IMR-90 (cell line): ENCODE measurements around the gene RNF212B. TPM values are rescaled to one million over a fixed set of nuclear protein-coding genes. Genes with fewer than 3 reads are reported as not detected.

Source experiments
- ATAC-seq: fragments of 200-7000 bp; cut with Tn5 transposase; 2 replicates; pipeline ENCODE4 v1.9.1; 2020; ENCODE audit warnings: low read depth, mild to moderate bottlenecking, moderate library complexity
- BruUV-seq: library from RNA; stranded (reverse); fragments of 400-500 nt; replicated peaks from 2 replicates; lab custom pipeline; 2021; lab: Mats Ljungman, UMichigan
- CTCF ChIA-PET: fragments of 300-600 bp; formaldehyde crosslinking; extraction: SDS; loops from one replicate; lab custom pipeline; 2021; ENCODE audit warnings: antibody characterized with exemption; lab: Yijun Ruan, JAX
- POLR2A ChIA-PET: fragments of 300-600 bp; sonication (Branson Sonifier 250); formaldehyde crosslinking; loops from one replicate; lab custom pipeline; 2022; ENCODE audit warnings: antibody characterized with exemption; ENCODE audit not compliant: unreplicated experiment; lab: Charles Lee
- DNase-seq: peaks from one replicate; pipeline ENCODE4 v3.0.0; 2013
- H2AFZ ChIP-seq: replicated peaks from 2 replicates; pipeline ENCODE3; 2013; ENCODE audit warnings: low read length, mild to moderate bottlenecking; ENCODE audit not compliant: poor library complexity
- H2AK5ac ChIP-seq: 2 replicates; pipeline ENCODE4 v1.6.1; 2013; ENCODE audit warnings: low read depth, low read length, inconsistent platforms
- H2AK9ac ChIP-seq: replicated peaks from 2 replicates; pipeline ENCODE3; 2013; ENCODE audit warnings: mild to moderate bottlenecking, low read depth, low read length, moderate library complexity; ENCODE audit not compliant: poor library complexity
- H2BK120ac ChIP-seq: 2 replicates; pipeline ENCODE4 v1.6.1; 2013; ENCODE audit warnings: low read depth, low read length, inconsistent platforms
- H2BK15ac ChIP-seq: 3 replicates; pipeline ENCODE4 v1.6.1; 2013; ENCODE audit warnings: low read depth, low read length, inconsistent platforms
- H2BK20ac ChIP-seq: 2 replicates; pipeline ENCODE4 v1.6.1; 2013; ENCODE audit warnings: low read depth, mild to moderate bottlenecking, inconsistent platforms, low read length, moderate library complexity
- H2BK5ac ChIP-seq: 2 replicates; pipeline ENCODE4 v1.6.1; 2013; ENCODE audit warnings: mild to moderate bottlenecking, low read depth, low read length, inconsistent platforms; ENCODE audit not compliant: poor library complexity, severe bottlenecking
- H3K14ac ChIP-seq: replicated peaks from 2 replicates; pipeline ENCODE4 v1.6.1; 2013; ENCODE audit warnings: low read depth, low read length, inconsistent platforms
- H3K18ac ChIP-seq: 2 replicates; pipeline ENCODE4 v1.6.1; 2013; ENCODE audit warnings: low read depth, low read length, control low read depth
- H3K23ac ChIP-seq: 2 replicates; pipeline ENCODE4 v1.6.1; 2013; ENCODE audit warnings: low read depth, low read length, inconsistent platforms
- H3K27ac ChIP-seq: 2 replicates; pipeline ENCODE4 v1.5.1; 2013; ENCODE audit warnings: mild to moderate bottlenecking, control low read depth, low read length; ENCODE audit not compliant: insufficient read depth
- H3K27me3 ChIP-seq: 2 replicates; pipeline ENCODE4 v1.6.1; 2013; ENCODE audit warnings: low read length; ENCODE audit not compliant: control insufficient read depth, insufficient read depth
- H3K36me3 ChIP-seq: 2 replicates; pipeline ENCODE4 v1.6.1; 2013; ENCODE audit warnings: low read length, mixed read lengths; ENCODE audit not compliant: control insufficient read depth, insufficient read depth
- H3K4ac ChIP-seq: 2 replicates; pipeline ENCODE4 v1.6.1; 2013; ENCODE audit warnings: low read depth, low read length, inconsistent platforms
- H3K4me1 ChIP-seq: 2 replicates; pipeline ENCODE4 v1.6.1; 2013; ENCODE audit warnings: low read length, mixed read lengths; ENCODE audit not compliant: control insufficient read depth, insufficient read depth
- H3K4me2 ChIP-seq: 2 replicates; pipeline ENCODE4 v1.6.1; 2013; ENCODE audit warnings: low read depth, mild to moderate bottlenecking, control low read depth, low read length, moderate library complexity
- H3K4me3 ChIP-seq: 2 replicates; pipeline ENCODE4 v1.5.1; 2013; ENCODE audit warnings: low read depth, mild to moderate bottlenecking, control low read depth, low read length, moderate library complexity; ENCODE audit not compliant: insufficient read depth
- H3K56ac ChIP-seq: 2 replicates; pipeline ENCODE4 v1.6.1; 2013; ENCODE audit warnings: low read length, inconsistent platforms; ENCODE audit not compliant: insufficient read depth; ENCODE audit errors: extremely low read depth
- H3K79me1 ChIP-seq, 2 experiments: 2 replicates each; pipeline ENCODE4 v1.6.1; 2013; ENCODE audit warnings: low read length in 2 of 2, inconsistent platforms in 1 of 2, low read depth in 1 of 2
- H3K9ac ChIP-seq: 2 replicates; pipeline ENCODE4 v1.6.1; 2013; ENCODE audit warnings: low read depth, low read length, control low read depth
- H3K9me1 ChIP-seq: 2 replicates; pipeline ENCODE4 v1.6.1; 2013; ENCODE audit warnings: low read length, inconsistent platforms; ENCODE audit not compliant: insufficient read depth
- H3K9me3 ChIP-seq: 2 replicates; pipeline ENCODE4 v1.6.1; 2013; ENCODE audit warnings: low read length; ENCODE audit not compliant: control insufficient read depth, insufficient read depth
- H4K20me1 ChIP-seq: 2 replicates; pipeline ENCODE4 v1.6.1; 2013; ENCODE audit warnings: low read length, inconsistent platforms; ENCODE audit not compliant: insufficient read depth
- H4K5ac ChIP-seq: 2 replicates; pipeline ENCODE4 v1.6.1; 2013; ENCODE audit warnings: mild to moderate bottlenecking, low read depth, low read length, control low read depth
- H4K8ac ChIP-seq, 2 experiments: 2 replicates each; pipeline ENCODE4 v1.6.1; 2013; ENCODE audit warnings: low read depth in 2 of 2, low read length in 2 of 2, control low read depth in 1 of 2, inconsistent platforms in 1 of 2
- H4K91ac ChIP-seq: 2 replicates; pipeline ENCODE4 v1.6.1; 2013; ENCODE audit warnings: low read depth, low read length, inconsistent platforms; ENCODE audit not compliant: insufficient read depth
- BHLHE40 ChIP-seq: fragments of 150-350 bp; IDR thresholded peaks from 2 replicates; pipeline ENCODE4 v1.6.1; 2016; ENCODE audit warnings: mild to moderate bottlenecking, low read depth, low read length
- CEBPB ChIP-seq: IDR thresholded peaks from 2 replicates; pipeline ENCODE4 v1.6.1; 2012; ENCODE audit warnings: low read depth, low read length, improper control_type of control experiment
- CHD1 ChIP-seq: IDR thresholded peaks from 2 replicates; pipeline ENCODE4 v1.6.1; 2012; ENCODE audit warnings: low read depth, low read length, improper control_type of control experiment
- ELK1 ChIP-seq: fragments of 150-350 bp; IDR thresholded peaks from 2 replicates; pipeline ENCODE4 v1.6.1; 2016; ENCODE audit warnings: low read depth, mild to moderate bottlenecking, low read length, moderate library complexity, borderline replicate concordance
- FOS ChIP-seq: fragments of 150-350 bp; IDR thresholded peaks from 2 replicates; pipeline ENCODE4 v1.6.1; 2016; ENCODE audit warnings: low read depth, low read length
- MAFK ChIP-seq: IDR thresholded peaks from 2 replicates; pipeline ENCODE4 v1.6.1; 2012; ENCODE audit warnings: low read depth, low read length, improper control_type of control experiment
- MAZ ChIP-seq: IDR thresholded peaks from 2 replicates; pipeline ENCODE4 v1.6.1; 2012; ENCODE audit warnings: low read depth, mild to moderate bottlenecking, low read length, improper control_type of control experiment, moderate library complexity, borderline replicate concordance
- MXI1 ChIP-seq: IDR thresholded peaks from 2 replicates; pipeline ENCODE4 v1.6.1; 2012; ENCODE audit warnings: low read depth, mild to moderate bottlenecking, low read length, moderate library complexity, borderline replicate concordance
- NFE2L2 ChIP-seq: fragments of 150-350 bp; IDR thresholded peaks from 2 replicates; pipeline ENCODE4 v1.6.1; 2016; ENCODE audit warnings: low read depth, mild to moderate bottlenecking, low read length
- POLR2A ChIP-seq: IDR thresholded peaks from 2 replicates; pipeline ENCODE4 v1.6.1; 2012; ENCODE audit warnings: mild to moderate bottlenecking, low read depth, low read length
- RAD21 ChIP-seq: IDR thresholded peaks from 2 replicates; pipeline ENCODE4 v1.6.1; 2012; ENCODE audit warnings: low read length, improper control_type of control experiment
- RCOR1 ChIP-seq: IDR thresholded peaks from 2 replicates; pipeline ENCODE4 v1.6.1; 2012; ENCODE audit warnings: mild to moderate bottlenecking, low read length, improper control_type of control experiment; ENCODE audit not compliant: insufficient replicate concordance
- RFX5 ChIP-seq: IDR thresholded peaks from 2 replicates; pipeline ENCODE4 v1.8.0; 2012; ENCODE audit warnings: low read depth, mild to moderate bottlenecking, low read length, moderate library complexity
- SMC3 ChIP-seq: fragments of 150-350 bp; IDR thresholded peaks from 2 replicates; pipeline ENCODE4 v1.6.1; 2016; ENCODE audit warnings: low read depth, mild to moderate bottlenecking, antibody characterized with exemption, low read length, moderate library complexity
- USF2 ChIP-seq: fragments of 150-350 bp; IDR thresholded peaks from 2 replicates; pipeline ENCODE4 v1.6.1; 2017; ENCODE audit warnings: mild to moderate bottlenecking, antibody characterized with exemption, low read length, low read depth
- WGBS, 2 experiments: methylation state at CpG; one replicate each; pipeline versions ENCODE4 v1.1.5 to v1.1.7; 2013; ENCODE audit warnings: missing lambda C conversion rate in 2 of 2; ENCODE audit not compliant: insufficient read length in 1 of 2; ENCODE audit errors: extremely low coverage in 2 of 2; 5-methylcytosine and 5-hydroxymethylcytosine counted together
- dilution Hi-C: fragments of 300-500 bp; cut with HindIII; formaldehyde crosslinking; loops from one replicate; pipeline ENCODE4 v1.14.3; 2018; ENCODE audit warnings: low sequenced_read_pairs; ENCODE audit not compliant: unreplicated experiment
- in situ Hi-C: fragments of 300-500 bp; cut with MboI; formaldehyde crosslinking; loops from 3 replicates; pipeline ENCODE4 v1.14.3; 2019; ENCODE audit warnings: low sequenced_read_pairs, inconsistent platforms, mixed read lengths
- intact Hi-C: fragments of 100-400 bp; cut with micrococcal nuclease; formaldehyde crosslinking; loops from 2 replicates; pipeline ENCODE4 v1.10.0; 2022
- polyA plus RNA-seq, 3 experiments: library from polyadenylated mRNA; depleted of rRNA; stranded (reverse); fragments of >200 nt; gene quantifications; 2 replicates each; pipeline ENCODE4 v1.2.3, GENCODE V29; 2012; ENCODE audit warnings: low replicate concordance in 1 of 3
- total RNA-seq: library from RNA; depleted of rRNA; stranded (reverse); fragments of >200 nt; gene quantifications from 2 replicates; pipeline ENCODE4 v1.2.3, GENCODE V29; 2012
- TF ChIP-seq, protein P1 (sequence below): conservative IDR thresholded peaks from 2 replicates; pipeline ENCODE4 v1.5.1; 2012; ENCODE audit warnings: mild to moderate bottlenecking, low read depth, low read length, improper control_type of control experiment

The RNF212B gene
- total and polyA plus RNA-seq, 2 of the 4 experiments (the other 2 are of a cell fraction) = not detected

DNA sequence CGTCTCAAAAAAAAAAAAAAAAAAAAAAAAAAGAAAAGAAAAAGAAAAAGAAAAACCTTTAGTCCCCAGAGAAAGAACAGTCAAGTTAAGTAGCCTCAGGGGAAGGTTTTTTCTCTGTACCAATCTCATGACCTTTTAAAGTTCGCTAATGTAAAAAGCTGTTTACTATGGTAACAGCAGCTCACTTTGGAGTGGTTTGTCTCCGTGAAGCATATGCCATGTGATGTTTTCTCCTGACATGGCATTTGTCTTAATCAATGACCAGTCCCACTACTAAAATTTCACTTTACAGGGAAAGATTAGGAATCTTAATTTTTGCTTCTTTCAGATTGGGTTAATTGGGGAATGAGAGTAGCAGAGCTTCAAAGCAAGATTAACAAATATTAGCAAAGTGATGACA lies 4.3 kb downstream of the RNF212B start:
- H3K56ac ChIP-seq = no peak overlapping the region

More for the DNA sequence above, 4.3 kb downstream of the RNF212B start:
- H3K9ac ChIP-seq = no peak overlapping the region
- intact Hi-C loops = no loop called here
- H4K20me1 ChIP-seq = no peaks in the 10 kb centered on the region
- H4K91ac ChIP-seq = no peak overlapping the region
- no peak overlapping the region for H3K27ac ChIP-seq
- H2BK5ac ChIP-seq = no peak overlapping the region
- no peaks in the 10 kb centered on the region; the same call in 1 of the 2 replicates for H3K4me1 ChIP-seq
- no peak overlapping the region for H3K18ac ChIP-seq
- in situ Hi-C loops = no loop called here
- no peaks in the 10 kb centered on the region for H3K9me1 ChIP-seq
- TF ChIP-seq RAD21 = no peak
- TF ChIP-seq RCOR1 = no peak
- TF ChIP-seq FOS = no peak
- no peak for TF ChIP-seq NFE2L2
- no peak for TF ChIP-seq POLR2A
- TF ChIP-seq ELK1 = no peak
- no peak for TF ChIP-seq CEBPB
- TF ChIP-seq MXI1 = no peak
- no peak for TF ChIP-seq MAZ
- TF ChIP-seq SMC3 = no peak
- TF ChIP-seq USF2 = no peak
- no peak for TF ChIP-seq RFX5
- TF ChIP-seq CHD1 = no peak
- no peak for TF ChIP-seq BHLHE40
- no peak for TF ChIP-seq MAFK
- TF ChIP-seq, protein P1, sequence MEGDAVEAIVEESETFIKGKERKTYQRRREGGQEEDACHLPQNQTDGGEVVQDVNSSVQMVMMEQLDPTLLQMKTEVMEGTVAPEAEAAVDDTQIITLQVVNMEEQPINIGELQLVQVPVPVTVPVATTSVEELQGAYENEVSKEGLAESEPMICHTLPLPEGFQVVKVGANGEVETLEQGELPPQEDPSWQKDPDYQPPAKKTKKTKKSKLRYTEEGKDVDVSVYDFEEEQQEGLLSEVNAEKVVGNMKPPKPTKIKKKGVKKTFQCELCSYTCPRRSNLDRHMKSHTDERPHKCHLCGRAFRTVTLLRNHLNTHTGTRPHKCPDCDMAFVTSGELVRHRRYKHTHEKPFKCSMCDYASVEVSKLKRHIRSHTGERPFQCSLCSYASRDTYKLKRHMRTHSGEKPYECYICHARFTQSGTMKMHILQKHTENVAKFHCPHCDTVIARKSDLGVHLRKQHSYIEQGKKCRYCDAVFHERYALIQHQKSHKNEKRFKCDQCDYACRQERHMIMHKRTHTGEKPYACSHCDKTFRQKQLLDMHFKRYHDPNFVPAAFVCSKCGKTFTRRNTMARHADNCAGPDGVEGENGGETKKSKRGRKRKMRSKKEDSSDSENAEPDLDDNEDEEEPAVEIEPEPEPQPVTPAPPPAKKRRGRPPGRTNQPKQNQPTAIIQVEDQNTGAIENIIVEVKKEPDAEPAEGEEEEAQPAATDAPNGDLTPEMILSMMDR = no peak
- H3K23ac ChIP-seq = no peak overlapping the region
- no peak overlapping the region for H3K4ac ChIP-seq
- H4K8ac ChIP-seq = no peak overlapping the region
- no peaks in the 10 kb centered on the region for H3K36me3 ChIP-seq
- H3K4me3 ChIP-seq = no peak overlapping the region
- dilution Hi-C loops = no loop called here
- no peak overlapping the region for H2BK120ac ChIP-seq
- no peaks in the 10 kb centered on the region for H3K79me1 ChIP-seq
- CTCF ChIA-PET = interaction anchor here (0.6 kb wide), 1 partner anchor 84 kb away, joined by 3 read pairs; no protein-coding TSS in a partner anchor
- DNase-seq = no peak
- H2BK15ac ChIP-seq = no peak overlapping the region
- no peak overlapping the region for H2AK5ac ChIP-seq
- WGBS, 2 experiments = no CpG with 5 or more reads among the region's 3 CpGs
- no peaks in the 10 kb centered on the region for H3K9me3 ChIP-seq
- H4K5ac ChIP-seq = no peak overlapping the region
- H2AFZ ChIP-seq = no peak overlapping the region
- ATAC-seq = no peak
- no peak overlapping the region for H3K14ac ChIP-seq
- POLR2A ChIA-PET = interaction anchor here (0.6 kb wide), 1 partner anchor 124 kb away, joined by 4 read pairs; no protein-coding TSS in a partner anchor
- H2AK9ac ChIP-seq = no peak overlapping the region
- H2BK20ac ChIP-seq = no peak overlapping the region
- no peak overlapping the region for H3K4me2 ChIP-seq
- H3K27me3 ChIP-seq = peaks cover 3% of the 10 kb centered on the region; the same call in 1 of the 2 replicates
- BruUV-seq = no TSS peak
